PFSK-1 (cell line): Measurements from ENCODE around the gene TNFRSF19.

Source experiments
- FOXP2 ChIP-seq: optimal IDR thresholded peaks from 2 replicates; pipeline ENCODE3; 2011; ENCODE audit warnings: borderline replicate concordance, control low read depth, inconsistent platforms; ENCODE audit not compliant: insufficient read depth; ENCODE audit errors: extremely low read length, extremely low read depth
- POLR2AphosphoS5 ChIP-seq: IDR thresholded peaks from 2 replicates; pipeline ENCODE4 v1.6.1; 2012; ENCODE audit warnings: low read depth, mild to moderate bottlenecking, control low read depth, low read length, moderate library complexity
- REST ChIP-seq, 2 experiments: IDR thresholded peaks; 2 replicates each; pipeline versions ENCODE4 v1.6.1 to v1.8.0; 2011 to 2012; ENCODE audit warnings: low read depth in 2 of 2, low read length in 2 of 2, control low read depth in 1 of 2, inconsistent platforms in 1 of 2, mild to moderate bottlenecking in 1 of 2, moderate library complexity in 1 of 2; ENCODE audit not compliant: insufficient read depth in 1 of 2
- SIN3A ChIP-seq: IDR thresholded peaks from 2 replicates; pipeline ENCODE4 v1.6.1; 2012; ENCODE audit warnings: mild to moderate bottlenecking, low read length, moderate library complexity, borderline replicate concordance; ENCODE audit not compliant: insufficient read depth
- TAF1 ChIP-seq: IDR thresholded peaks from 2 replicates; pipeline ENCODE4 v1.6.1; 2012; ENCODE audit warnings: low read length, control low read depth, borderline replicate concordance; ENCODE audit not compliant: insufficient read depth

TNFRSF19 gene

GRCh38 chr13:23593148-23593547 is 22.9 kb downstream of the TNFRSF19 start:
- TF ChIP-seq REST (IDR thresholded peaks at IDR 0.05; ENCODE audit: insufficient read depth in 1 of 2, low read depth in 2 of 2, low read length in 2 of 2) (no peak), SIN3A (no peak), TAF1 (no peak), FOXP2 (no peak), POLR2AphosphoS5 (no peak)

- TF ChIP-seq POLR2AphosphoS5 (no peak), SIN3A (no peak), TAF1 (no peak), FOXP2 (no peak), REST (IDR thresholded peaks at IDR 0.05; ENCODE audit: insufficient read depth in 1 of 2, low read depth in 2 of 2, low read length in 2 of 2) (no peak)
Measured at GRCh38 chr13:23598369-23598768, 28.2 kb downstream of the TNFRSF19 start.

GRCh38 chr13:23599083-23599925 is 29.1 kb downstream of the TNFRSF19 start:
- TF ChIP-seq POLR2AphosphoS5 (no peak), FOXP2 (no peak), SIN3A (no peak), REST (IDR thresholded peaks at IDR 0.05; ENCODE audit: insufficient read depth in 1 of 2, low read depth in 2 of 2, low read length in 2 of 2) (no peak), TAF1 (no peak)

GRCh38 chr13:23600100-23600499 is 29.9 kb downstream of the TNFRSF19 start:
- no peak for TF ChIP-seq TAF1
- no peak for TF ChIP-seq POLR2AphosphoS5
- no peak for TF ChIP-seq SIN3A
- TF ChIP-seq FOXP2, result no peak
- TF ChIP-seq REST (IDR thresholded peaks at IDR 0.05; ENCODE audit: insufficient read depth in 1 of 2, low read depth in 2 of 2, low read length in 2 of 2), result no peak
